Thyroid gland (tissue), 4 donors: Measurements from ENCODE around the gene HAUS1. TPM values are rescaled to one million over a fixed set of nuclear protein-coding genes. Genes with fewer than 3 reads are reported as not detected.

ENCODE experiments used
- DNase-seq, 2 donors: peaks; one replicate each; pipeline ENCODE4 v3.0.0-alpha.2; 2019
- H3K27ac ChIP-seq, 3 donors: fragments of 200-600 bp; sonication (generic); 1 replicate in 2 of 3; 2 replicates in 1 of 3; pipeline ENCODE4 v1.5.1; 2016 to 2019; ENCODE audit warnings: mild to moderate bottlenecking in 1 of 3, moderate library complexity in 1 of 3
- H3K27me3 ChIP-seq: fragments of 200-600 bp; sonication (generic); one replicate; pipeline ENCODE4 v1.5.1; 2019
- H3K36me3 ChIP-seq, 2 donors: fragments of 200-600 bp; sonication (generic); one replicate each; pipeline ENCODE4 v1.5.1; 2016 to 2019
- H3K4me1 ChIP-seq, 2 donors: fragments of 200-600 bp; sonication (generic); one replicate each; pipeline ENCODE4 v1.5.1; 2017 to 2019
- H3K4me3 ChIP-seq, 3 donors: fragments of 200-600 bp; sonication (generic); replicated peaks in 1 of 3; 1 replicate in 2 of 3; 2 replicates in 1 of 3; pipeline ENCODE4 v1.5.1; 2016; ENCODE audit warnings: mild to moderate bottlenecking in 1 of 3
- H3K9me3 ChIP-seq: fragments of 200-600 bp; sonication (generic); one replicate; pipeline ENCODE4 v1.5.1; 2017
- CTCF ChIP-seq, 6 experiments: fragments of 200-600 bp in 3 of 6; fragments of 450-650 bp in 3 of 6; sonication (generic) in 3 of 6; IDR thresholded peaks; one replicate each; pipeline ENCODE4 v1.5.1; 2016 to 2019; ENCODE audit warnings: antibody characterized with exemption in 6 of 6, mild to moderate bottlenecking in 2 of 6, inconsistent platforms in 1 of 6, moderate library complexity in 1 of 6
- POLR2A ChIP-seq, 2 donors: fragments of 450-650 bp; IDR thresholded peaks; one replicate each; pipeline ENCODE4 v1.6.1; 2017; ENCODE audit warnings: antibody characterized with exemption in 2 of 2, mild to moderate bottlenecking in 2 of 2, moderate library complexity in 1 of 2
- WGBS, 2 donors: methylation state at CpG; one replicate each; pipeline ENCODE4 v1.1.5; 2017; 5-methylcytosine and 5-hydroxymethylcytosine counted together
- intact Hi-C: fragments of 100-400 bp; cut with DNase I; formaldehyde crosslinking; loops from one replicate; pipeline ENCODE4 v1.15.1; 2023
- total RNA-seq, 4 donors: library from RNA; depleted of rRNA; stranded (reverse); fragments of >200 nt; gene quantifications; one replicate each; pipeline ENCODE4 v1.2.3, GENCODE V29; 2016

The HAUS1 gene
- total RNA-seq, 4 donors from 2014 or later: 15.6 to 32.2 (median 20.0) TPM

GRCh38 chr18:46061387-46061786, 42.8 kb upstream of the HAUS1 start:
- Histone ChIP-seq H3K4me3 (no peak overlapping the region), H3K27me3 (no peaks in the 10 kb centered on the region), H3K9me3 (no peaks in the 10 kb centered on the region), H3K27ac (no peak overlapping the region), H3K4me1 (no peaks in the 10 kb centered on the region), H3K36me3 (no peaks in the 10 kb centered on the region)
- DNase-seq: no peak
- intact Hi-C loops: no loop called here
- 87 to 97% methylated on average over 3 of the region's 3 CpGs for WGBS, 2 donors
- no peak for TF ChIP-seq POLR2A (IDR thresholded peaks at IDR 0.05)
- no peak for TF ChIP-seq CTCF (IDR thresholded peaks at IDR 0.05)

GRCh38 chr18:46061796-46062195, 42.4 kb upstream of the HAUS1 start:
- DNase-seq: no peak
- Histone ChIP-seq H3K4me1 (no peaks in the 10 kb centered on the region), H3K36me3 (no peaks in the 10 kb centered on the region), H3K9me3 (no peaks in the 10 kb centered on the region), H3K27ac (no peak overlapping the region), H3K27me3 (no peaks in the 10 kb centered on the region), H3K4me3 (no peak overlapping the region)
- WGBS, 2 donors: 90 to 100% methylated on average over 1 of the region's 1 CpG
- intact Hi-C loops: no loop called here
- no peak for TF ChIP-seq CTCF (IDR thresholded peaks at IDR 0.05)
- no peak for TF ChIP-seq POLR2A (IDR thresholded peaks at IDR 0.05)

GRCh38 chr18:46062781-46063180, 41.4 kb upstream of the HAUS1 start:
- DNase-seq: no peak
- TF ChIP-seq POLR2A (IDR thresholded peaks at IDR 0.05) (no peak), CTCF (IDR thresholded peaks at IDR 0.05) (no peak)
- H3K27me3 ChIP-seq: no peaks in the 10 kb centered on the region
- H3K9me3 ChIP-seq: no peaks in the 10 kb centered on the region
- intact Hi-C loops: no loop called here
- H3K36me3 ChIP-seq: no peaks in the 10 kb centered on the region
- H3K27ac ChIP-seq: no peak overlapping the region
- H3K4me3 ChIP-seq: no peak overlapping the region
- H3K4me1 ChIP-seq: no peaks in the 10 kb centered on the region
- 92 to 93% methylated on average over 5 of the region's 5 CpGs for WGBS, 2 donors

GRCh38 chr18:46067438-46068007, 36.7 kb upstream of the HAUS1 start:
- Histone ChIP-seq H3K36me3 (no peaks in the 10 kb centered on the region), H3K4me1 (peaks cover 4 to 17% of the 10 kb centered on the region in 2 donors), H3K27ac (no peak overlapping the region), H3K9me3 (no peaks in the 10 kb centered on the region), H3K27me3 (no peaks in the 10 kb centered on the region), H3K4me3 (no peak overlapping the region)
- intact Hi-C loops: no loop called here
- TF ChIP-seq CTCF (IDR thresholded peaks at IDR 0.05) (no peak), POLR2A (IDR thresholded peaks at IDR 0.05) (no peak)
- WGBS, 2 donors: 81 to 90% methylated on average over 5 of the region's 5 CpGs
- DNase-seq: no peak

GRCh38 chr18:46068763-46069162, 35.4 kb upstream of the HAUS1 start:
- Histone ChIP-seq H3K4me3 (no peak overlapping the region), H3K27me3 (no peaks in the 10 kb centered on the region), H3K27ac (no peak overlapping the region), H3K9me3 (no peaks in the 10 kb centered on the region), H3K36me3 (no peaks in the 10 kb centered on the region), H3K4me1 (peaks cover 6 to 29% of the 10 kb centered on the region in 2 donors)
- TF ChIP-seq POLR2A (IDR thresholded peaks at IDR 0.05) (no peak), CTCF (IDR thresholded peaks at IDR 0.05) (no peak)
- no peak for DNase-seq
- WGBS, 2 donors: 56 to 71% methylated on average over 1 of the region's 1 CpG
- intact Hi-C loops: no loop called here
